ENCODE results near the gene KLHL26.

KLHL26 gene

DNA sequence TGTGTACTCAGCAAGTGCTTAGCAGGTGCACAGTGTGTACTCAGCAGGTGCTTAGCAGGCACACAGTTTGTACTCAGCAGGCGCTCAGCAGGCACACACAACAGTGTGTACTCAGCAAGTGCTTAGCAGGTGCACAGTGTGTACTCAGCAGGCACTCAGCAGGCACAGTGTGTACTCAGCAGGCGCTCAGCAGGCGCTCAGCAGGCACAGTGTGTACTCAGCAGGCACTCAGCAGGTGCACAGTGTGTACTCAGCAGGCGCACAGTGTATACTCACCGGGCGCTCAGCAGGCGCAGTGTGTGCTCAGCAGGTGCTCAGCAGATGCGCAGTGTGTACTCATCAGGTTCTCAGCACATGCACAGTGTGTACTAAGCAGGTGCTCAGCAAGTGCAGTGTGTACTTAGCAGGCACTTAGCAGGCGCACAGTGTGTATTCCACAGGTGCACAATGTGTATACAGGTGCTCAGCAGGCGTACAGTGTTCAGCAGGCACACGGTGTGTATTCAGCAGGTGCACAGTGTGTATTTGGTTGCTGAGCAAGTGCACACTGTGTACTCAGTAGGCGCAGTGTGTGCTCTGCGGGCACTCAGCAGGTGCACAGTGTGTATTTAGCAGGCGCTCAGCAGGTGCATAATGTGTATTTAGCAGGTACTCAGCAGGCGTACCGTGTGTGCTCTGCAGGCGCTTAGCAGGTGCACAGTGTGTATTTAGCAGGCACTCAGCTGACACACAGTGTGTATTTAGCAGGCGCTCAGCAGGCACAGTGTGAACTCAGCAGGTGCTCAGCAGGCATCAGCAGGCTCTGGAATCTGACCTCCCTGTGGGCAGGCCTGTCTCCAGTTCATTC is 61.7 kb downstream of the KLHL26 start:
- no peak for DNase-seq

GRCh38 chr19:18699403-18700054 is 62.7 kb downstream of the KLHL26 start:
- DNase-seq: no peak

DNA sequence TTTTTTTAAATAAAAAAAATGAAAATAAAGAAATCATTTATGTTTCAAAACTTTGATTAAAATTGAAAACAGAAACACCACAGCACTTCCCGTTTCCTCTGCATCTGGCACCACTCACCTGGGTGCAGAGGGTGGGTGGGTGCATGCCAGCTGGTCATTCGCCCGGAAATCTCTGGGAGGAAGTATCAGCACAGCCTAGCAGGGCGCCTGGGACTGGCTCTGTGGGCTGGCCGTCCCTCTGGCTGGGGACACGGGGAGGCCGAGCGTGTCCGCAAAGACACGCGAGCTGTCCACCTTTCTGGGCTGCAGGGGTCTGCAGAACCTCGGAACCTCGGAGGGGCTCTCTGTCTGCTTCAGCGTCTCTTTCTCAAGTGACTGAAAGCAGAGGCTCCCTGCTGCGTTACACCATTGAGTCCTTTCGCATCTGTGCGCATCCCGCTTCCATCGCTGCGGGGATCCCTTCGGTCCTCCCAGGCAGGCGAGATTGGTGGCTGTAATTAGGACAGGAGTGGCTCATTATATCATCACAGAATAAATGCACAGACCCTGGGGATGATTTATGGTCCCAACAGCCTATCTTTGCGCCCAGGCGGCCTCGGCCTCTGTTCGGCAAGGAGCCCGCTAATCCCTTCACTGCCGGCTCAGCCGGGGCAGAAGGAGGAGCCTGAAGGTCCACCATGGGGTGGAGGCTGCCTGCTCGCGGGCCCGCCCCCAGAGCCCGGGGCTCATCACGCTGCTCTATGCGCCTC is 63.8 kb downstream of the KLHL26 start:
- peak; percentile 64 for DNase-seq

DNA sequence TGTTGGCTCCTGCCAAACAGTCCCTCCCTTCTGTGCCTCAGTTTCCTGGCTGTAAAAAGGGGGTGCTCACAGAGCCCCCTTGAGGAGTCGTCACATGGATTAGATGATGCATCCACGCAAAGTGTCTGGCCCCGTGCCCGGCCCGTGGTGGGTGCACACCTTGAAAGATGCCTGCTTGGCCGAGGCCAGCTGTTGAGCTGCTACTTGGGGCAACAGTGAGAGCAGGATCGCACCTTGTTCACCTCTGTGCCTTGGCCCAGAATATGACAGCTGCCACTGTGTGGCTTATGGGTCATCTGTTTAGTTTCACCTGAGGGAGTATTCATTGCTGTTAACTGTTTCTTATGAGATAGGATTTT is 64.4 kb downstream of the KLHL26 start:
- no peak for DNase-seq

DNA sequence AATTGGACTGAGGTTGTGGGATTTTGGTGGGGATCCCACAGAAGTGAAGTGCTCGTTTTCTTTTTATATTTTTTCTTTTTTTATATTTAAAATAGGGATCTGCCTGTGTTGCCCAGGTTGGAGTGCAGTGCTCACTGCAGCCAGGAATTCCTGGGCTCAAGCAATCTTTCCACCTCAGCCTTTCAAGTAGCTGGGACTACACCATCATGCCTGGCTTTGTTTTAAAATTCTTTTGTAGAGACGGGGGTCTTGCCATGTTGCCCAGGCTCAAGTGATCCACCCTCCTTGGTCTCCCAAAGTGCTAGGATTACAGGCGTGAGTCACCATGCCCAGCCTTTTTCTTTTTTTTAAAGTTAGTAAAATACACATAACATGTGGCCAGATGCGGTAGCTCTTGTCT is 67.2 kb downstream of the KLHL26 start:
- no peak for DNase-seq

DNA sequence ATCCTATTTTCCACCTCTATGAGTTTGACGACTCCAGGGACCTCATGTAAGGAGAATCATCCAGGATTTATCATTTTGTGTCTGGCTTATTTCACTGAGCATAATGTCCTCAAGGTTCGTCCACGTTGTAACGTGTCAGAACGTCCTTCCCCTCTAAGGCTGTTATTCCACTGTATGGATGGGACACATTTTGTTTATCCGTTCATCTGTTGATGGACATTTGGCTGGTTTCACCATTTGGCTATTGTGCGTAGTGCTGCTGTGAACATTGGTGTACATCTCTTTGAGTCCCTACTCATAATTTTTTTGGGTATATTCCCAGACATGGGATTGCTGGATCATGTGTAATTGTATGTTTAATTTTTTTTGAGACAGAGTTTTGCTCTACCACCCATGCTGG is 68.1 kb downstream of the KLHL26 start:
- DNase-seq: no peak

DNA sequence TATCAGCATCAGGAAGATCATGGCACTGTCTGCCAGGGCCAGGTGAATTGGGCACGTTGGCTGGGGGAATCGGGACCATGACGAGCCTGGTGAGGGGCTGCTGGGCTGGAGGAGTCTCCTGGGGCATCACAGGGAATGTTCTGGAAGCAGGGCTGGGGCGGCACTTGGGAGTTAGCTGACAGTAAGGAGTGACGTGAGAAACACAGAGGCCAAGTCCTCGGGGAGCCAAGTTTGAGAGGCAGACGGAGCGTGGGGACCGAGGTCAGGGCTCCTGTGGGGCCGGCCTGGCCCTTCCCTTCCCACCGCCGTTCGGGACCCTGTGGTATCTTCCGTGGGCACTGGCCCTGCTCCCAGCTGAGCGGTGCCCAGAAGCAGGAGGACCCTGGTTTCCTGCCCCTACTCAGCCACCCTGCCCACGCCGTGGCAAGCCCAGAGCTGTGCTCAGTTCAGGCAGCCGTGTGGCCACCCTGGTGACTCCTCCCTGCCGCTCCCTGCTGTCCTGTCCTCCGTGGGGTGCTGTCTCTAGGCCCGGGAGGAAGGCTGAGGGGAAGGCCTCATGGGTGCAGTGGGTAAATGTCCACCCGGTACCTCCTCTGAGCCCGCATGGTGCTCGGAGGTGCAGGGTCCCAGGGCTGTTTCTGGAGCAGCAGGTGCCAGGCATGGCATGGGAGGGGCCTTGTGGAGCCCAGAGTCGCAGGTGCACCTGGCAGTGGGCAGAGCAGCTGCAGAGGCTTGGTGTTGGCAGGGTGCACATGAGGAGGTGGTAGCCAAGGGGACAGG is 71.8 kb downstream of the KLHL26 start:
- no peak for DNase-seq

DNA sequence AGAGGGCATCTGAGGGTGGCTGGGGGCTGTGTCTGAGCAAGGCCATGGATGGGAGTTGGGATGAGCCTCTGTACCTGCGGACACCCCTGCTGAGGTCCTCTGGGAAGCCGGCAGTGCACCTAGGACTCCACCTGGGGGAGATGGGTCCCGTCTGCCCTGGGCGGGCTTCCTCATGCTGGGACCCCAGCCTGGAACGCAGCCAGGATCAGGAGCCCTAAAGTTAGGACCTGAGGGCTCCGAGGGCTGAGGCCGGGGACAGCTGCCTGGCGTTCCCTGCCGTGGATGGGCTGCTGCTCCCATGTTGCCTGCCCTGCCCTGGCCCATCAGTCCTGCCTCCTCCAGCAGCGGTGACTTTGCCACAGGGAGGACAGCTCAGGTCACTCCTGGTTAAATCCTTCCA is 72.7 kb downstream of the KLHL26 start:
- no peak for DNase-seq

GRCh38 chr19:18710186-18710585 is 73.4 kb downstream of the KLHL26 start:
- DNase-seq: no peak

GRCh38 chr19:18710996-18711751 is 74.3 kb downstream of the KLHL26 start:
- no peak for DNase-seq

GRCh38 chr19:18711893-18712292 is 75.1 kb downstream of the KLHL26 start:
- DNase-seq: no peak

- DNase-seq: no peak
Measured at GRCh38 chr19:18712981-18713380, 76.2 kb downstream of the KLHL26 start.

GRCh38 chr19:18713550-18714117 is 76.8 kb downstream of the KLHL26 start:
- no peak for DNase-seq

GRCh38 chr19:18715416-18715815 is 78.6 kb downstream of the KLHL26 start:
- no peak for DNase-seq

DNA sequence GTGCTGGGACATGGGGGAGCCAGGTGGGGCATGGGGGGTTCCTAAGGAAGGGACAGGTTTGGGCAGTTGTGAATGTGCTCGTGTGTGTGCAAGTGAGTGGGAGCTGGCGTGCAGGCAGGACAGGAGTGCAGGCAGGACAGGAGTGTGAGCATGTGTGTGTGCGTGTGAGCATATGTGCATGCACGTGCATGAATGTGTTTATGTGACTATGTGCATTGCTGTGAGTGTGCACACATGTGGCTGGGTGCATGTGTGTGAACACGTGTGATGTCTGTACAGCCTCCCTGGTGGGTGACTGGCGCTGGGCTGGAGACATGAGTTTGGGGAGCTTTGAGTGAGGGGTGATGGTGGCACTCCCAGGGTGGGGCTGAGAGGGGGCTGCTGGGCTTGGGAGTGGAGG is 80.0 kb downstream of the KLHL26 start:
- DNase-seq: no peak

- DNase-seq: no peak
Measured at GRCh38 chr19:18717601-18718000, 80.8 kb downstream of the KLHL26 start.

DNA sequence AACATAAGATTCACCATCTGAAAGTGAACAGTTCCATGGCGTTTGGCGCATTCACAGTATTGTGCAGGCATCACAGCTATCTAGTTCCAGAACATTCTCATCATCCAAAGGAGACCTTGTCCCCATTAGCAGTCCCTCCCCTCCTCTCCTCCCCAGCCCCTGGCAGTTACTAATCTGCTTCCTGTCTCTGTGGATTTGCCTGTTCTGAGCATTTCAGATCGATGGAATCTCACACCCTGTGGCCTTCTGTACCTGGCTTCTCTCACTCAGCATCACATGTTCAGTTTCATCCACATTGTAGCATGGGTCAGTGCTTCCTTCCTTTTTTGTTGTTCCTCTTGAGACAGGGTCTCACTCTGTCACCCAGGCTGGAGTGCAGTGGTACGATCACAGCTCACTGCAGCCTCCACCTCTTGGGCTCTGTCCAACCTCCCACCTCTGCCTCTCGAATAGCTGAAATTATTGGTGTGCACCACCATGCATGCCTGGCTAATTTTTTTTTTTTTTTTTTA is 81.2 kb downstream of the KLHL26 start:
- no peak for DNase-seq

DNA sequence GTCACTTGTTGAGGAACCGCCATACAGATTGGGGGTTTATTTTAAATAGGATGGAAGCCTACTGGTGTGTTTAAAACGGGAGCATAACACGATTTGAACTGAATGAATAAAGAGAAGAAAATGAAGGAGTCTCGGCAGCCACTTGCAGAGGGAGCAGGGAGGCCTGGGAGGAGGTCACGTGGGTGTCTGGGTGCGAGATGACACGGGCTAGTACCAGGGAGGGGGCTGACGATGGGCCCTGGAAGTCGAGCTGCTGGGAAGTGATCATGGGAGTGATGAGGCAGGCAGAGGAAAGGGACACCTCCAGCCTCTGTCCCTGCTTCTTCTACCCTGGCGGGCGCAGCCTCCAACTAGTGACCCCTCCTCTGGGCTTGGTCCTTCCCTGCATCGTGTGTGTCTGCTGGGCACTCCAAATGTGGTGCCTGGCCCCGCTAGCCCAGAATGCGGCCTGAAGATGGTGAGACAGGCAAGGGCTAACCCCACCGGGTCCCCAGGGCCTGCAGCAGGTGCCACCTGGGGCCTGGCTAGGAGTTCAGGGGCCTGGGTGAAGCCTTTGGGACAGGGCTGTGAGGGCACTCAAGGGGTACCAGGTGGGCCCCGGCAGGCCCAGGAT is 82.1 kb downstream of the KLHL26 start:
- DNase-seq: no peak

GRCh38 chr19:18719541-18719940 is 82.7 kb downstream of the KLHL26 start:
- no peak for DNase-seq
